ENCODE measurements around the gene ZNF546.

ZNF546 gene

DNA sequence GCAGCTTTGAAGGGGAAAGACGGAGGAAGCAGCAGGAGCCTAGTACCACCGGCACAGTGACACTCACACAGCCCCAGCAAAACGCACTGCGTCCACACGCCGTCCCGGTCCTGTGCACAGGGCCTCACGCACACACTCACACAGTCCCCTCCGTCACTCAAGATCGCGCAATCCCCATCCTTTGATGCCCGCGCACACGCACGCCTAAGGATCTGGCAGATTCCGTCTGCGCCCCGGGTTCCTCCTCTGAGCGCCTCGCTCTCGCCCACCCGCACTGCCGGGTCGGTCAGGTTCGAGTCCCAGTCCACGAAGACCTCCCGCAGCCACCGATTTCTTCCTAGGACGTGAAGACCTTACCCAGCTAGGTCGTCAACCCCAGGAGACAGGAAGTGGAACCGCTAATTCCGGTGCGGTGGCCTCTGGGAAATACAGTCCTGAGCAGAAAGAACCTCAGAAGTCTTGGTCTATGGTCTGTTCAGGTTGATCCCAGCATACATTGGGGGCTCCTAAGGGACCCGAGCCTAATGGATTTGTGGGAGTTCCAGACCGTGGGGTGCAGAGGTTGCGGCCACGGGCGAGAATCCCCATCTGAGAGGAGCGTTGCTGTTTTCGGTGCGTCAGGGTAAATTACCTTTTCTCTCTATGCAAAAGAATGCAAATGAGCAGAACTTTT lies 59.1 kb downstream of the ZNF546 start, which contains the start of gene ZNF780B:
TSS of gene ZNF780B (minus strand) at position 400 of the 673 bp plus-strand sequence. CDS start 5,899 bp downstream, outside the sequence.
- peak; percentile 23 for DNase-seq (ENCODE audit: low read depth)

DNA sequence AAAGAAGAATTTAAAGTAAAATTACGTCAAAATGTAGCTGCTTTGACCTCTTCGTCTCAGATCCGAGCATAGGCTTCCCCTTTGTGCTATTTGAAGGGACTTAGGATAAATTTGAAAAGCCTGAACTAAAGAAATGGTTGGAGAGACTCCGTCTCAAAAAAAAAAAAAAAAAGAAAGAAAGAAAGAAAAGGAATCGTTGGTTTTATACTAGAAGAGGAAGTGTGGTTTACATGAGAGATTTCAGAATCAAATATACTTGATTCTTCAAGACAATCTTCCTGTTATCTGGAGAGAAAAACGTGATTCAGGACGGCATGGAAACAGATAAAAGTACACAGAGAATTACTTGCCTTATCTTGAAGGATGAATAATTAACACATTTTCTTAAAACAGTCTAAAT lies 59.6 kb downstream of the ZNF546 start:
- DNase-seq (ENCODE audit: low read depth), result no peak

DNA sequence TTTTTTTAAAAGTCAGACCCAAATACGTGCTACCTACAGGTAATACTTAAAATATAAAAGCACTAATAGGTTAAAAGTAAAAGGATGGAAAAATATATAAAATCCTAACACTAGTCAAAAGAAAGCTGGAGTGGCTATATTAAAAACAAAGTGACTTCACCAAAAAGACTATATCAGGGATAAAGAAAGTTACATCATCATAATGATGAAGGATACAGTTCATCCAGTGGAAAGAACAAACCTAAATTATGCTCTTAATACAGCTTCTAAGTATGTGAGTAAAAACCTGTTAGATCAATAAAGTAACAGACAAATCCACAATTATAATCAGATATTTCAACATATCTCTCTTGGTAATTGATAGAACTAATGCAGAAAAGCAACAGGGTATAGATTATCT lies 60.3 kb downstream of the ZNF546 start:
- DNase-seq (ENCODE audit: low read depth), result no peak

DNA sequence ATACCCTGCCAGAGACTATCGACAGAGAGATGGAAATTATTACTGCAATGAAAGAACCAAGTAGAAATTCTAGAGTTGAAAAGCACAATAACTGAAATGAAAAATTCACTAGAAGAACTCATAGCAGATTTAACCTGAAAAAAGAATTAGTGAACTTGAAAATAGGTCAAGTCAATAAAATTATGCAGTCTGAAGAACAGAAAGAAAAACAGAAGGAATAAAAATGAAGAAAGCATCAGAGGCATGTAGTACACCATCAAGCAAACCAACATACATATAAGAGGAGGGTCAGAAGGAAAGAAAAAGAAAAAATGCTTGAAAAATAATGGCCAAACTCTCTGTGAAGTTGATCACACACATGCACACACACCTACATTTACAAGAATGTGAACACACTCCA lies 62.8 kb downstream of the ZNF546 start:
- DNase-seq (ENCODE audit: low read depth), result no peak

DNA sequence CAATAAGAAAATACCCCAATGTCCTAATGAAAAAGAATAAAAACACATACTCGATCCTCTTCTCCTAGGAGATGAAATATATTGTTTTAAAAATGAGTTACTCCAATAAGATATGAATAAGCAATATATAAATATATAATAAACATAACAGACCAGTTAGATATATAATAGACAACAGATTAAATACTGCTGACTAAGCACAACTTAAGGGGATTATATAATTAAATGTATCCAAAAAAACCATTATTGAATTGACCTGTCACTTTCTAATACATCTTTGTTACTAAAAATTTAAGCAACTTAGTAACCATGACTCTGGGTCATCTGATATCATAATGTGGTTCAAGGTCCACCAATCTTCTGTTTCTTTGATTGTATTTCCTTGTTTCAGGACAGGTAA lies 73.2 kb downstream of the ZNF546 start:
- DNase-seq (ENCODE audit: low read depth), result no peak
